GM12892 (cell line): ENCODE measurements around the gene ARHGAP32.

Experiments used
- POLR2A ChIP-seq: IDR thresholded peaks from 2 replicates; pipeline ENCODE4 v1.6.1; 2011; ENCODE audit warnings: low read depth, low read length, control low read depth
- POLR2AphosphoS5 ChIP-seq: IDR thresholded peaks from 2 replicates; pipeline ENCODE4 v1.6.1; 2011; ENCODE audit warnings: low read depth, low read length, control low read depth

GRCh38 chr11:128927108-128927461, 265.0 kb downstream of the ARHGAP32 start:
- TF ChIP-seq POLR2AphosphoS5 (no peak), POLR2A (no peak)
